ENCODE measurements around the gene GALNTL6. TPM values are rescaled to one million over a fixed set of nuclear protein-coding genes. Genes with fewer than 3 reads are reported as not detected.

Gene GALNTL6
- total RNA-seq, 1 experiment from 2014 or later: not detected

- H3K36me3 Mint-ChIP-seq (ENCODE audit: insufficient read depth in 1 of 3, low read depth in 3 of 3): peaks cover 0 to 4% (median 0%) of the 10 kb centered on the region in 3 experiments; a peak in 2 of 7 replicates
- H2BK120ac ChIP-seq (ENCODE audit: low read depth, low read length, poor library complexity, severe bottlenecking): no peak overlapping the region
- whole genome bisulfite sequencing (ENCODE audit: extremely low coverage, insufficient read length, low lambda C conversion rate): no CpG with 5 or more reads among the region's 1 CpG
- no peak overlapping the region for H2BK5ac ChIP-seq (ENCODE audit: insufficient read length, low read length)
- H3K79me1 ChIP-seq (ENCODE audit: insufficient read depth, low read depth, low read length, poor library complexity, severe bottlenecking): no peaks in the 10 kb centered on the region
- no peak overlapping the region for H4K8ac ChIP-seq (replicated peaks; ENCODE audit: insufficient read length, low read depth, low read length)
- no peak overlapping the region for H3K4me2 ChIP-seq (ENCODE audit: insufficient read depth, insufficient read length, low read length)
- H2BK15ac ChIP-seq (ENCODE audit: low read depth, low read length): no peak overlapping the region
- H4K91ac ChIP-seq (ENCODE audit: insufficient read length, low read depth, low read length): no peak overlapping the region
- no peak overlapping the region for H3K23ac ChIP-seq (ENCODE audit: insufficient read length, low read depth, low read length)
- no peak overlapping the region for H2BK20ac ChIP-seq (ENCODE audit: low read depth, low read length, poor library complexity, severe bottlenecking)
- peaks cover 0 to 9% of the 10 kb centered on the region in 2 experiments for H3K9me3 Mint-ChIP-seq
- no peak overlapping the region for H3K4me3 Mint-ChIP-seq
- no peak for TF ChIP-seq CTCF (conservative IDR thresholded peaks at IDR 0.05)
- H2AK5ac ChIP-seq (ENCODE audit: insufficient read length, low read length): no peak overlapping the region
- H3K18ac ChIP-seq (ENCODE audit: insufficient read length, low read depth, low read length): no peak overlapping the region
- no peak overlapping the region for H3K27ac ChIP-seq (ENCODE audit: insufficient read length, low read depth, low read length)
- peaks cover 21 to 22% of the 10 kb centered on the region in 2 experiments for H3K4me1 Mint-ChIP-seq
- no peaks in the 10 kb centered on the region for H3K27me3 Mint-ChIP-seq (ENCODE audit: low read depth)
- H3K4ac ChIP-seq (ENCODE audit: low read depth, low read length): no peak overlapping the region
- no peaks in the 10 kb centered on the region for H3K9me3 ChIP-seq (ENCODE audit: control insufficient read depth, low read depth, low read length)
- H4K5ac ChIP-seq (ENCODE audit: insufficient read length, low read depth, low read length): no peak overlapping the region
- H2BK12ac ChIP-seq (ENCODE audit: insufficient read length, low read depth, low read length): no peak overlapping the region
- no peaks in the 10 kb centered on the region for H3K27me3 ChIP-seq (ENCODE audit: insufficient read depth, low read length)
- peaks cover 6% of the 10 kb centered on the region for H3K4me1 ChIP-seq (ENCODE audit: insufficient read depth, low read length)
- no peak overlapping the region for H3T11ph ChIP-seq (ENCODE audit: low read length)
- DNase-seq: no peak
- H3K56ac ChIP-seq (ENCODE audit: insufficient read length, low read depth, low read length): no peak overlapping the region
- H4K20me1 ChIP-seq (ENCODE audit: control insufficient read depth, insufficient read depth, insufficient read length): no peaks in the 10 kb centered on the region
- no peaks in the 10 kb centered on the region for H3K79me2 ChIP-seq (ENCODE audit: insufficient read depth, low read length)
- H3K27ac Mint-ChIP-seq: no peak overlapping the region
- no peak overlapping the region for H3K9ac ChIP-seq (ENCODE audit: extremely low read depth, insufficient read length, low read length)
- no peak overlapping the region for H3K14ac ChIP-seq (ENCODE audit: insufficient read depth, low read length)
- H3K23me2 ChIP-seq (ENCODE audit: insufficient read length, low read depth, low read length, poor library complexity, severe bottlenecking): no peaks in the 10 kb centered on the region
- H2AFZ ChIP-seq (ENCODE audit: low read length): no peak overlapping the region
These were observed 1231.1 kb downstream of the GALNTL6 start for GRCh38 chr4:173044340-173044739.
